ENCODE data around the gene PRKCE.

PRKCE gene

GRCh38 chr2:46000660-46001059, 349.2 kb downstream of the PRKCE start:
- no peaks in the 10 kb centered on the region; the same call in 1 of the 2 replicates for H3K9me3 ChIP-seq
- H3K27me3 ChIP-seq, result no peaks in the 10 kb centered on the region
- no peak for DNase-seq
- TF ChIP-seq CTCF (IDR thresholded peaks at IDR 0.05; ENCODE audit: low read depth, low read length), result no peak
- no peak overlapping the region for H3K4me3 ChIP-seq (ENCODE audit: low read depth, low read length)
- peaks cover 47% of the 10 kb centered on the region for H3K36me3 ChIP-seq
- no peaks in the 10 kb centered on the region for H3K4me1 ChIP-seq

DNA sequence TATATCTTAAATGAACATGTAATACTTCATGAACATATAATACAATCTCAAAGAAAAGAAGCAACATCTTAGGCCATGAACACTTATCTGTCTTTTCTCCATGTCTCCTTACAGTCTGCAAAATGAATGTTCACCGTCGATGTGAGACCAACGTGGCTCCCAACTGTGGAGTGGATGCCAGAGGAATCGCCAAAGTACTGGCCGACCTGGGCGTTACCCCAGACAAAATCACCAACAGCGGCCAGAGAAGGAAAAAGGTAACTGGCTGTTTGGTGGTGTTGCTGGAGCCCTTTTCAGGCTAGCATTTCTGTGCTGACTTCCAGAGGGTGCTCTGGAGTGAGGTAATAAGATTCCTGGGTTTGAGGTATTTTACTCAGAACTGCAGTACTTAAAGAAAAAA, 349.8 kb downstream of the PRKCE start:
- peaks cover 50% of the 10 kb centered on the region for H3K36me3 ChIP-seq
- no peak for TF ChIP-seq CTCF (IDR thresholded peaks at IDR 0.05; ENCODE audit: low read depth, low read length)
- no peak overlapping the region for H3K4me3 ChIP-seq (ENCODE audit: low read depth, low read length)
- no peaks in the 10 kb centered on the region for H3K27me3 ChIP-seq
- no peak for DNase-seq
- no peaks in the 10 kb centered on the region; the same call in 1 of the 2 replicates for H3K9me3 ChIP-seq
- H3K4me1 ChIP-seq, result no peaks in the 10 kb centered on the region

DNA sequence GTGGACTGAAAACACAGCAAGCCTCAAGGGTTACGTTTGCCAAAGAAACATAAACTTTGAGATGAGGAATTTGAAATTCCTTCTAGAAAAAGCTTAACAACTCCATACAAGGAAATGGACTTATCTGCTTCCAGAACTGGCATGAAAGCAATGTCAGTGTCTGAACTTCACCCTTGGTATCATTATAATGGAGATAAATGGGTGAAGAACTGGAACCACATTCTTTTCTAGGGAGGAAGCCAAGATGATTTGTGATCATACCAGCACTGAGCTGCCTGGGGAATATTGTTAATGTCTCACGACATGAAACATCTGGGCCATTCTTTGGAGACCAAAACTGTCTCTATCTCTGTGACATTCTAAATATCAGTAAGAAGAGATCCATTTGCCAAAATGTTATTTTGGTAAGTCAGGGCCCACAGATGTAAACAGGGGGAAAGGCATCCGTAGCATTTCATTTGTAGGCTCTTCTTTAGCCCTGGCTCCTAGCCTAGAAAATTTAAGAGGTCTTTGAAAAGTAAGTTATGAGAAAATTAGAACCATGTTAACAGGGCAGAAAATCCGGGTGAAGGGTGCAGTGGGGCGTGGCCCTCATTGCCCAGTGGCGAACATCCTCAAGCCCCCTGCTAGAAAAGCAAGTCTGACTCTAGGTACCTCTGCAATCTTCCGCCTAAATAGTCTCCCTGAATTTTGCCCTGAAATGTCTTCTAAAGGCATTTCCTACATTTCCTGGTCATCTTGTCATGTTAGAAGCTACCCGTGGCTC, 350.4 kb downstream of the PRKCE start:
- peaks cover 57% of the 10 kb centered on the region for H3K36me3 ChIP-seq
- no peak overlapping the region for H3K4me3 ChIP-seq (ENCODE audit: low read depth, low read length)
- H3K4me1 ChIP-seq, result no peaks in the 10 kb centered on the region
- DNase-seq, result no peak
- no peaks in the 10 kb centered on the region for H3K27me3 ChIP-seq
- TF ChIP-seq CTCF (IDR thresholded peaks at IDR 0.05; ENCODE audit: low read depth, low read length), result no peak
- no peaks in the 10 kb centered on the region; the same call in 1 of the 2 replicates for H3K9me3 ChIP-seq

- Histone ChIP-seq H3K36me3 (peaks cover 62% of the 10 kb centered on the region), H3K27me3 (no peaks in the 10 kb centered on the region), H3K4me1 (no peaks in the 10 kb centered on the region; the same call in 1 of the 2 replicates), H3K9me3 (no peaks in the 10 kb centered on the region; the same call in 1 of the 2 replicates), H3K4me3 (ENCODE audit: low read depth, low read length) (no peak overlapping the region)
- no peak for TF ChIP-seq CTCF (IDR thresholded peaks at IDR 0.05; ENCODE audit: low read depth, low read length)
- DNase-seq, result no peak
Measured at GRCh38 chr2:46002507-46002883, 351.0 kb downstream of the PRKCE start.

- Histone ChIP-seq H3K4me1 (no peaks in the 10 kb centered on the region; the same call in 1 of the 2 replicates), H3K36me3 (peaks cover 65% of the 10 kb centered on the region), H3K4me3 (ENCODE audit: low read depth, low read length) (no peak overlapping the region), H3K27me3 (no peaks in the 10 kb centered on the region), H3K9me3 (no peaks in the 10 kb centered on the region; the same call in 1 of the 2 replicates)
- no peak for TF ChIP-seq CTCF (IDR thresholded peaks at IDR 0.05; ENCODE audit: low read depth, low read length)
- DNase-seq, result no peak
Measured at GRCh38 chr2:46002947-46003346, 351.5 kb downstream of the PRKCE start.

DNA sequence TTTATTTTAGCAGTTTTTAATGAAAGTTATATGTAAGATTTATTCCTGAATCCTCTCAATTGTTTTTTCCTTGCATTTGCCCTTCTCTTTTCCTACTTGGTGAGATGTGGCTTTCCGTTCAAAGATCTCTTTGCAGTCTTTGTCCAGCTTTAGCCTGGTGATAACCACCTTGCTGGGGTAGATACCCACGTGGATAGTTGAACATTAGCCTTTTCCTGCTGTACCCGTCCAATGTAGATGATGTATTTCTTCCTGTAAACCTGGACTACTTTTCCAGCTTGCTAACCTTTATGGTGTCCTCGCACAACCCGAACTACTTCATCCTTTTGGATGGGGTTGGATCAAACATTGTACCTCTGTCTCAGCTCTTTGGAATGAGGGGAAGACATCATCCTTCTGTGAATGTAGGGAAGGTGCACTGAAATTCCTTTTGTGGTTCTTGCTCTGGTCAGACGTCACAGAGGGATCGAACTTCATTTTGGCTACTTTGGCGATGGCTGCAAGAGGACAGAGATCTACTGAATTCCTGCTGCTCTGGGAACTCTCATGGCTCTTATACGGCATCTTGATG, 352.5 kb downstream of the PRKCE start:
- H3K27me3 ChIP-seq, result no peaks in the 10 kb centered on the region
- peaks cover 74% of the 10 kb centered on the region for H3K36me3 ChIP-seq
- no peaks in the 10 kb centered on the region; the same call in 1 of the 2 replicates for H3K9me3 ChIP-seq
- no peak for DNase-seq
- H3K4me3 ChIP-seq (ENCODE audit: low read depth, low read length), result no peak overlapping the region
- TF ChIP-seq CTCF (IDR thresholded peaks at IDR 0.05; ENCODE audit: low read depth, low read length), result no peak
- no peaks in the 10 kb centered on the region; the same call in 1 of the 2 replicates for H3K4me1 ChIP-seq

Data from BE2C (cell line).